Activated CD4-positive, alpha-beta T cell treated with anti-CD3 and anti-CD28 coated beads, Interleukin-10, Interleukin-2, amounts not matched to agents 100 ng/mL and 50 ng/mL, durations not matched to agents 16 hours and 8 hours (primary cell): Measurements from ENCODE around the gene IPMK.

Experiments used
- DNase-seq: peaks from one replicate; pipeline ENCODE4 v3.0.0-alpha.2; 2020

IPMK gene

GRCh38 chr10:58267713-58268453 lies at the start of gene IPMK:
TSS of gene IPMK (minus strand) at chr10:58267894. CDS start at chr10:58267611, 283 bp downstream.
- DNase-seq, result peak; percentile 97

GRCh38 chr10:58316874-58317273 lies 49.2 kb upstream of the IPMK start:
- no peak for DNase-seq

DNA sequence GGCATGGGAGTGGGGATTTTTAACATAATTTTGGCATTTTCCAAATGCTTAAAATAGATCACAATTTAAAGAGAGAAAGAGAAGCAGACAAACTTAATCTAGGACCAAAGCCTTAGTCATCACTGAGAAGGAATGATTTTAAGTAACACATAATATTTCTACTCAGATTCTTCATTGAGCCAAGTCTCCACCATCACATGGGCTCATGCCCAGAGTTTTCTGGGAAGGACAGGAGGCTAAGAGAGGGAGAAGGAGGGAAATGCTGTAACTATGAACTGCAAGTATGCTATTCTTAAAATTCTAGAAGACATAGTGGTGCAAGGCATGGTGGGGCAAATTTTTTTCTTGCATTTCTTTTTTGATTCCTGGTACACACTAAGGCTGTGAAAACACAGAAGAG lies 43.3 kb upstream of the IPMK start:
- DNase-seq, result no peak

DNA sequence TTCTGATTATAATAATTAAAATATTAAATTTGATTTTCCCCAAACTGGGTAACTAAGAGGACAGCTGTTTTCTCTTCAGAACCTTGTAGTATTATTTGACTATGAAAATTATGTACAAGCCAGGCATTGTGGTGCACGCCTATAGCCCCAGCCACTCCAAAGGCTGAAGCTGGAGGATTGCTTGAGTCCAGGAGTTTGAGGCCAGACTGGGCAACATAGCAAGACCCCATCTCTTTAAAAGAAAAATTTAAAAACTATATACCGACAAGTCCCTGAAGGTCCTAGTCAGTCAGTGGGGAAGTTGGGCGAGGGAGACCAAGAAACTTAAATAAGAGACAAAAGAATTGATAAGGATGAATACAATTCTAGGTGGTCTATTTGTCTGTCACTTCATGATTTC lies 40.0 kb upstream of the IPMK start:
- no peak for DNase-seq

- DNase-seq, result no peak
These were observed 38.1 kb upstream of the IPMK start for GRCh38 chr10:58305821-58306220.

GRCh38 chr10:58304099-58304633 lies 36.5 kb upstream of the IPMK start:
- no peak for DNase-seq

GRCh38 chr10:58302254-58302653 lies 34.6 kb upstream of the IPMK start:
- no peak for DNase-seq

GRCh38 chr10:58300676-58301075 lies 33.0 kb upstream of the IPMK start:
- no peak for DNase-seq

DNA sequence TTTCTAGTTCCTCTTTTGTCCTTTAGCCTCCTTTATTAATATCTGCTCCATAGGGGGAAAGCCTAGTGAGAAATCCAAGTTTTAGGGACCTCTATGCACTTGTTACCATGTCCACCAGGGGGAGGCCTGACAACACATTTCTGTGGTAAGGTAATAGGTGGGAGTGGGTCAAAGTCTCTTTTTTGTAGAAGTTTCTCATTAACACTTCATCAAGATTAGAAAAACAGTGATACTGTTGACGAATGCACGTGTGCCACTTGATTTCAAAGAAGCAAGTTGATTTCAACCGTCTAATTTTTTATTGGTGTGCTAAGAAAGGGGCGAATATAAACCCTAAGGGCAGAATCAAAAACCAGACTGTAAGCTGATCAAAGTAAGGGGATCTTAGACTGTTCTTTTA lies 31.9 kb upstream of the IPMK start:
- DNase-seq, result peak; percentile 55

DNA sequence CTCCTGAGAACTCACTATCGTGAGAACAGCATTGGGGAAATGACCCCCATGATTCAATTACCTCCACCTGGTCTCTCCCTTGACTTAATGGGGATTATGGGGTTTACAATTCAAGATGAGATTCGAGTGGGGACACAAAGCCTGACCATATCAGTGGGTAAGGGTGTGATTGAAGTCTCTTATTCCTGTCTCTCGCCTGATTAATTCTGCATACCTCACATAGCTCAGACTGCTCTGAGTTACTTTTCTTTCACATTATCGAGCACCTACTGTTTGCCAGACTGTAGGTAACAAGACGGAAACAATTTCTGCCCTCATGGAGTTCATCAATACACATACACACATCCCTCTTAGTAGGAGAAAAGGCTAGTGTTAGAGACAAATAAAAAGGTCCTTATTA lies 26.3 kb upstream of the IPMK start:
- no peak for DNase-seq

- peak; percentile 59 for DNase-seq
These were observed 24.0 kb upstream of the IPMK start for GRCh38 chr10:58291538-58292174.

GRCh38 chr10:58282615-58283014 lies 14.9 kb upstream of the IPMK start:
- peak; percentile 86 for DNase-seq

DNA sequence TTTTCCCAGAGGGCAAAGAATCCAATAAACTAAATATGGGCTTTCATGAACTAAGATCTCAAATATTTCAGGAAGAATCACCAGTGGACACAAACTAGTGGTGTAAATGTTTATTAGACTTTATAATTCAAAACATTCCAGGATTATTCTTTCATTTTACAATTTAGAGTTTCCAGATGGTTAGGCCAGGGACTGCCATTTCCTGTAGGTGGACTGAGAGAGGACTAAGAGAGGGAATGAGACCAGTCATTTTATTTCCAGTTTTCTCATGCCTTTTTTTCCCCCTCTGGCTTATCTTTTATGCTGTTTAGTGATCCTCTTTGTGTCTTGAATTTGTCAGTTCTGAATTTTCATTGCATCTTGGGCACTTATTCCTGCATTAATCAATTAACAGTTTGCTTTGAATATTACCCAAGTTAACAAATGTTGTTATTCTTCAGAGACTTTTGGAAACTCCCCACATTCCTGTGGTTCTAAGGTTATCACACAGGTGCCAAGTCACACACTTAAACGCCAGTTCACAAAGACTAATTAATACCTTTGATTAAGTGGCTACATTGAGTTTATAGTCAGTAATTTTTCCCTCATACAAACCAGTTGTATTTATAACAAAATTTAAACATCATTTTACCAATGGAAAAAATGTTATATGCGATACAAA lies 13.5 kb upstream of the IPMK start:
- no peak for DNase-seq

- DNase-seq, result no peak
These were observed 12.8 kb upstream of the IPMK start for GRCh38 chr10:58280477-58280876.

GRCh38 chr10:58278962-58279307 lies 11.2 kb upstream of the IPMK start:
- no peak for DNase-seq

- no peak for DNase-seq
These were observed 10.7 kb upstream of the IPMK start for GRCh38 chr10:58278274-58278961.

- no peak for DNase-seq
These were observed 8.2 kb upstream of the IPMK start for GRCh38 chr10:58275908-58276307.

DNA sequence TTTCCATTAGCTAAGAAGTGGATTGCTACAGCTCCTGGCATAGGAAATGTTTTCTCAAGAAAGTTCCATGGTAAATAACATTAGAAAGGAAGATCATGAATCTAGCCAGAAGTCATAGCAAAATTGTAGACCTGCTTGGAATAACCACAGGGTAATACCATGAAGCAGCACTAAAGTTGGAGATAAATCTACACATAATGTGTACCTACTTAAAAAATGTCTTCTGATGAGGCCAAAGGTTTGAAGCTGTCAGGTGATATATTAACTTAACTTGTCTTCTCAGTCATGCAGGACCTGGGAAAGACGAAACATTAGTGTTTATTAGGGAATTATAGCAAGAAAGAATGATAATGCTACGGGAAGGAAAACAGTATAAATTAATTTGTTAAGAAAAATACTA lies 7.6 kb upstream of the IPMK start:
- DNase-seq, result no peak

DNA sequence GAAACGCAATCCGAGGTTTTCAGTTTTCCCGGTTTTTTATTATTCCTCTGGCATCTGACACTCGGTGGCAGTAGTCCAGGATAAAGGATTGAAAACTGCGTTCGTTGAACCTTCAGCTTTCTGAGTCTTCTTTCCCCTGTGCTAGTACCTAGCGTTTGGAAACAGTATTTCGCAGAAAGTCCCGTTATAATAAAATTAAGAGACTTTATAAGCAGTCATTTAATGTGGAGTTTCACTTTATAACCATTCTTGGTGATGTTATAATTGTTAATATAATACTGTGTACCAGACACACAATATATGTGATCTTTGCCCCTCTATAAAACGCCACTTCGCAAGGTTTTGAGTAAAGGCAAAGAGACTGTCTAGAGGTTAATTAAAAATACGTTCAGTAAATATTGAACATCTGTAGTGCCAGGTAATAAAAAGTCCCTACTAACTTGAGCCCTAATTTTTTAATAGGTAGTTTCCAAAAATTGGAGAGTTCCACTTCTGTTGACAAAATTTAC lies 2.1 kb upstream of the IPMK start:
- no peak for DNase-seq

DNA sequence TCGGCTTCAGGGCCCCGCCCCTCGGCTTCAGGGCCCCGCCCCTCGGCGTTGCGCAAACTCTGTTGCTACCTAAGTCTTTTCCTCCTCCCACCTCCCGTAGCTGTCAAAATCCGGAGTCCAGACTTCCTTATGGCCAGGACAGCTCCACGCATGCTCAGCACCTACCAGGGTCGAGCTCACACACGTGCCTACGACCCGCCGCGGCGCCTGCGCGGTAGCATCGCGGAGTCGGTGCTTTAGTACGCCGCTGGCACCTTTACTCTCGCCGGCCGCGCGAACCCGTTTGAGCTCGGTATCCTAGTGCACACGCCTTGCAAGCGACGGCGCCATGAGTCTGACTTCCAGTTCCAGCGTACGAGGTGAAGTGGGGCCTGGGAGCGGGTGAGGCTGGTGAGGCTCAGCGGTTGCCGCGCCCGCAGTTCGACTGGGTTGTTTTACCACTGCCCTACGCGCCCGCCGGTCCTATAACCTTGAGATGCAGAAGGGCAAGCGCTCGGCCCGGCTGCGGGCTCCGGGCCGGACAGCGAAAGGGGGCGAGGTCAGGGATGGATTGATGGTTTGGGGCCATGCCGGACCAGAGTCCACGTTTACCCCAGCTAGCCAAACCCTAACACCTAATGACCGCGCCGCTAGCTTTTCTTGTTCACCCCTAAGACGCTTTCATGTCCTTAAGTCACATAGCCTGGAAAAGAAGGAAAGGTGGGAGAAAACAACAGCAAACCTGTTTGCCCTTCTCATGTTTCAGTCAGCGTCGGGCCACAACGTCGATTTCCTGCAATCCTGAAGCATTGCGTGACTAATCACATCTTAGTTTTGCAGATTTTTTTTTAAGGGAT lies 1.5 kb upstream of the IPMK start, which contains the start of gene CISD1:
Gene CISD1, plus strand, starts transcription at position 217 of the 836 bp plus-strand sequence. Its CDS starts 112 bp downstream, at position 329.
- DNase-seq, result peak; percentile 99

DNA sequence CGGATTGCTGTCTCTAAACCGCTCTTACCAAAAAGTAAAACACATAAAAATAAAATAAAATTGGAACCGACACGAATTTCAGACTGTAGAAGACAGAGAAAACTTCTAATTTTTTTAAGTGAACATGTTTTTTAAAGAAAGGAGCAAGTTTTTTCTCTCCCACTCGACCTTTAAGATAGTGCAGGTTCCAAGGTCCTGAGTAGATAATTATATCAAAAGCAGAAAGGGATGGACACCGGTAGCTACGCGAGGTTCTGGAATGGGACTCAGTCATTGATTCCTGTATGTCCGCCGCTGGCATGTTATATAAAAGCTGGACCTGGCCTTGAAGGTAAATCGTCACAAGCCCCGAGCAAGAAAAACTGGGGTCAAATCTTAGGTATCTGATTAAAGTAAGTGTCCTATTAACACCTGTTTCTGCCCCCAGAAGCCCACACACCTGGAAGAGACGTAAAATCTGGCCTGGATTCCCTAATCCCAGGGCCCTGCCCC lies 806 bp upstream of the IPMK start:
- DNase-seq, result no peak
